Measurements from ENCODE around the gene AGPAT4.
"Not testable (repeated sequence)": the region's sequence is repeated elsewhere in the genome, so short reads cannot be mapped to it uniquely, and the experiment has no call there.

The AGPAT4 gene

DNA sequence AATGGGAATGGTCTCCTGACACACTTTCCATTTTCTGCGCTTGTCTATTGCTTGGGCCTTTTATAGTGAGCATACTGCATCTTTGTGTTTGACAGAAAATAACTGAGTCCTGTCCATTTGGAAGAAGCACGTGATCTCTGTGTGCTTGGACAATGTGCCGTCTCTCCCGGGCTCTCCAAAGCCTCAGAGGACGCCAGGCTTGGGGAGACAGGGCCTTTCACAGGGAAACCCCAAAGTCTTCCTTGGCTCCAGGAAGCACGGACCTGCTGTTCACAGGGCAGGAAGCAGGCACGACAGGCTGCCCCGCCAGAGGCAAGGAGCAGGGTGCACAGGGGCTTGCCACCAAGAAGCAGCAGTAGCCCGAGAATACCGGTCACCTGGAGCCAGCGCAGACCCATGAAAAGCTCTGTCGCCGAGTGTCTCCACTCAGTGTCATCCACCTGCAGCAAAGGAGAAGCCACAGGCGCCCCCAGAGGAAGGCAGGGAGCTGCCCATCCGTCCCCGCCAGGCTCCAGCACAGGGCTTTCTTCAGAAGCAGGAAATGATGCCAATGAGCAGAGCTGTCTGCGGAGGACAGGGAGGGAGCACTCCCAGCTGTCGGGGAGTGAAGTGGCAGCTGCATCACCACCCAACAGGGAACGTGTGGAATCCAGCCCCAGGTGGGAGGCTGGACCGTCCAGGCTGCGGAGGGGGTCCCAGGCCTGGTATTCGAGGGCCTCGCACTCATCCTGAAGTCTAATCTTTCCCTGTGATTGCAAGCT, 135.1 kb downstream of the AGPAT4 start:
- DNase-seq (ENCODE audit: low read depth) = no peak

DNA sequence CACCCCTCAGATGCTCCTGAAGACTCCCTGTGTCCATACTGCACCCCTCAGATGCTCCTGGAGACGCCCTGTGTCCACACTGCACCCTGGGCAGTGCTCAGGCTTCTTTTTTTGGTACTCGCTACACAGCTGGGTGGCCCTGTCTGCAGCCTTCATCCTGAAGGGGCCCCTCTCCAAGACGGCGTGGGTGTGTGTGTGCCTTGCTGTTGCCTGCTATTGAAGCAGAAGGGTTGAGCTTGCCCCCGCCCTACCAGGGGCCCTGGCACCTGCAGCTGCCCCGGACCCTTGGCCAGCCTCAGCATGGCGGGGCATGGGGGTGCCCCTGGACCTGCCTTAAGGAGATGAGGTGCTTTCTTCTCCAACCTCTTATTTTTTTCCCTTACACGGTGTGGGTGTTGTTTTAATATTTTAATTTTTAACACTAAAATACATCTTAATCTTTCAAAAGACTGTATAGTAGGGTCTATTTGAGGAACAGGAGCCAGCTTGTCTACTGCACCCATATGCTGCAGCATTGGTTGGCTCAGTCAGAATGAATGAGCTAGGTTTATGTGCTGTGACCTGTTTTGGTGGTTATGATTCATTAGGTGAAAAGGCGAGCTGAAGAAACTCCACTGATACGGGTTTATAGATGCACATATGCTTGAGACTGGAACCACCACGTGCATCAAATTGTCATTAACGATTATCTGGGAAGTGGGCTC, 135.9 kb downstream of the AGPAT4 start:
- DNase-seq (ENCODE audit: low read depth) = peak; percentile 54

DNA sequence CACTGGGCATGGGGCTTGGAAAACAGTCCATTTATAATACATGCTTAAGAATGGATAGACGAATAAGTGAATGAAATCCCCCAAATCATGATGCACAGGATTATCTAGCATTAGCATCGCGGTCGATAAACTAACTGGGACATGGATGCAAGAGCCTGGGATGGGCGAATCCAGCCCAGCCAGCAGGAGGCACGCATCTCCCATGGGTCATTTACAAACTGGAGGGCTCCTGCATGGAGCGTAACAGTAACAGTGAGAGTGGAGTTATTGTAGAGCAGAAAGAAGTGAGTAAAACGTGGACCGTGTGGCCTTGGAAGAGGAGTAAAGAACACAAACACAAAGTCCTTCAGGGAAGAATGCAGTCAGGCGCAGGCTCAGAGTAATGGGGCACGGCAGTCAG, 136.5 kb downstream of the AGPAT4 start:
- DNase-seq (ENCODE audit: low read depth) = no peak

DNA sequence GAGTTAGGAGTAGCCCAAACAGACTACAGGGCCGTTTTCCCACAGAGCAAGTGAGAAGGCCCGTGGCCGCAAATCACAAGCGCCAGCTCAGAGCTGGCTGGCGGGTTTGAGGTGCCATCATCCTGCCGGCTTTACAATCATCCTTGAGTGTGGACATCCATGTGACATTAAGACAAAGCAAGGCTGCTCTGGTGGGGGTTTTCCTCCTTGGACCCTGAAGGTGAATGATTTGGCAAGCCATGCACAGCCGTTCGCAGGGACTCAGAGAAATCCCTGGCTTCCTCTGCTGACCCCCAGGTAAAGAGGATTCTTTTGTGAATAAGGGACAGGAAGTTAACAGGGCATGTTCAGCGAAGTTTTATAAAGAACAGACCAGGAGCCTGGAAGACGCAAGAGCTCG, 137.2 kb downstream of the AGPAT4 start:
- no peak for DNase-seq (ENCODE audit: low read depth)

DNA sequence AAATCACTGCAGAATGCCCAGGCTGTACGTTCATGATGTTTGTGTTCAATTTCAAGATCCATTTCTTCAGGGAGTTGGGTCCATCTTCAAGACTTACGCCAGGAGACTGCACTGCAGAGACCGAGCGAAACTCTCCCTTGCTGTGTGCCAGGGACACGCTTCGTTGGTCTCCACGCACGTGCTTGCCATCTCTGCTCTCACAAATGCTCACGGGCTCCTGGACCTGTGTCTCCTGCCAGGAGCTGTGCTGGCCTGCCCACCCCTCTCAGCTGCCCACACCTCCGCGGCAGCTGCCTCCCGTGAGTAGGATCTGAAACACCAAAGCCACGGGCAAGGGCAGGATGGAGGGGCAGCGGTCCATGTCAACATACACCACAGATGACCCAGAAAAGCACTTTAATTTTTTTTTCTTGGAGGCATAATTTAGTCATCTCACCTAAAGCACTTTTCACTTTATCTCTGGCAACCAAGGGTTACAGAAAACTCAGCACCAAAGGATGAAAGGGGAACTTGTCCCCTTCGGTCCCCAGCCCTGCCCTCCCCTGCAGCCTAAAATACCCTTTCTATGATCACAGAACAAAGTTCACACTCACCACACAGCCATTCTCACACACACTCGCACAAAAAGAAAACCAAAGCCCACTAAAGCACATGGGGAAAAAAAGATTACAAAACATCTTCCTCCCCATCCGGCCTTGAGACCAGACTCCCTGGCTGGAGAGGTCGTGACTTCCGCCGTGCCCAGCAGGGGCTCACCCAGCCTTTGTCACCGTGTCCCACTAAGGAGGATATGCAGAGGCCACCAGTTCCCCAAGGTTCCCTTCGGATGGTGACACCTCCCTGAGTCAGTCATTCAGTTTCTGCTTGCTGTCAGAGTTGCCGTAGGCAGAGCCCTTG, 137.9 kb downstream of the AGPAT4 start:
- DNase-seq (ENCODE audit: low read depth) = no peak

DNA sequence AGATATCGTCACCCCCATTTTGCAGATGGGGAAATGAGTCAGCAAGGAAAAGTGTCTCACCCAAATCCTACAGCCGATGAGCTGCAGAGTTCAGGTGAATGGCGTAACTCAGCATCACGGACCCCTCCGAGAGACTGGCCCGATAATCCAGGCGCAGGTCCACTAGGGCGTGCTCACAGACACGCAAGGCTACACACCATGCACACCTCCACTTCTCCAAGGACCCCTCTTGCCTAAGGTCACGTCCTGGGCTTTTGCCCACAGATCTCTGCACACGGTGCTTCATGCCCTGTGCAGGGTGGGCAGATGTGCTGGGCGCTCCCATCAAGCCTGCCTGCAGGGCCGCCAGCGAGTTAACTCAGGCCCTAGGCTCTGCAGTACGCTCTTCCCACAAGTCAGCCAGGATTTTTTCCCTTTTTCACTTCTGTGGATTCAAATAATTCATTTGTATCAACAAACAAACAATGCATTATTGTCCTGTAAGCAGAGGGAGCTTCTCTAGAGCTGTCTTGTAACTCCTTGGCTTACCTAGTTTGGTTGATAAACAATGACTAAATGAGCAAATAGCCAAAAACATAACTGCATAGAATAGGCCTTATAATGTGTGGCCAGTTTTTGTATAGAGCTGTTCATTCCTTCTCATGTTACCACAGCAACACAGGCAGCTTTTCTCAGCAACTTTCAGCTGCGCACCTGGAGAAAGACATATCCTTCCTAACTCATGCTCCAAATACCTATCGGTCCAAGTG, 139.1 kb downstream of the AGPAT4 start:
- DNase-seq (ENCODE audit: low read depth) = no peak

DNA sequence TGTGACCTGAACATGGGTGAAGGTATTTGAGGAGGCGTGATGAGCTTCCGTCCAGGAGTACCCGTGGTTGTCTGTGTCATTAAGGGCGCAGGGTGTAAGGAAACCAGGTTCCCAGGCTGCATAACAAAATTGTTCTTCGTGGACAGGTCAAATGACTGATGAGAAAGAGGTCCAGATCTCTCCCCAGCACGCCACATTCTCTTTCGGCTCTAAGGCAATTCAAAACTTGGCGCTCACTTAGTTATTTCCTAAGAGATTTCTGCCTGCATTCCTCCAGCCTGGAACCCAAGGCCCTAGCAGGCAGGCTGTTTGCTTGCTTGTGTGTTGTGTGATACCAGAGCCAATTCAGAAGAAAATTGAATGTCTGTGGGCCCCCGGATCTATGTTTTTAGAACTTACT, 139.9 kb downstream of the AGPAT4 start:
- peak; percentile 17 for DNase-seq (ENCODE audit: low read depth)

DNA sequence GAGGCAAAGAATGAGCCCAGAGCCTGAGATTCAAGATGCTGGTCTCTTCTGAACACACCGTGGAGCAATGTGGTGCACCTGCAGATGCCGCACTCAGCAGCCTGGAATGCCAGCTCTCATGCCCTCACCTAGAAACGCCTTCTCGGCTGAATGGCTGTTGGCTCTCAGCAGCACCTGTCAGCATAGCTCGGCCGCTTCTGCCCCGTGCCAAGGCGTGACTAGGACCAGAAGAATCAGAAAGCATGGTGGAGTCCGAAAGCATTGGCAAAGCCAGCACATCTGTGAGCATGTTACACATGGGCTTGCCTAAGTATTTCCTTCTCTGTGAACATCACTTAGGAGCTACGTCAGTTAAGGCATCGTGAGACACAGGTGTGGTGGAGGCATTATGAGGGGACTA, 141.5 kb downstream of the AGPAT4 start:
- DNase-seq (ENCODE audit: low read depth) = no peak

DNA sequence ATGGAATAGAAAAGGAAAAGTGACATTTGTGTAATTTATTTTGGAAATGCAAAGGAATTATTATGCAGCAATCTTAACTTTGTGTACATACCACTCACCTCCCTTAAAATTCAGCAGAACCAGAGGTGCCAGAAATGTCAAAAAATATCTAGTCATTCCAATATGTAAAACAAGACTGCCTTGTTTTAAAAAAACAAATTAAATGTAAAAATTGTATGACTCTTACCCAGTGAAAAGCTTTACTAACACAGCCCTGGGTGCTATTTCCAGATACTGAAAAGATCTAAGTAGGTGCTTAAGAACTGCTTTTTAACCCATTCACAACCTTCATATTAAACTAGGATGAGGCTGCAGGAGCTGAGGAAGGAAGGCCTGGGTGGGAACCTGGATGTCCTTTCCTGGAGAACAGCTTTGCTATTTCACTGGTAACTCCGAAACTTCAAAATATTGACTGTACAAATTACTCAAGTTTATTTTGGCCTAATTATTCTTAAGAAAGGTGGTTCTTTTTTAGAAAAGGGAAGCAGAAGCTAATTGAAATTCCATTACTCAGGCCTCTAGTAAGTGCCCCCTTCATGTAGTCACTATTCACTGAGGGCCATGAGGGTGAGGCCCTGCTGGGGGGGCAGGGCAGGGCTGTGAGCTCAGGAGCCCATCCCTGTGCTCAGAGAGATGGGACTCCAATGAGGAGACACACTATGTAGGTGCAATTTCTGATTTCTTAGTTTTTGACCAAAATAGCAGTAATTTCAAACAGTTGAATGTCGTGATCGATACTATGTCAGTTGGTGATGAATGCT, 142.7 kb downstream of the AGPAT4 start:
- DNase-seq (ENCODE audit: low read depth) = no peak

DNA sequence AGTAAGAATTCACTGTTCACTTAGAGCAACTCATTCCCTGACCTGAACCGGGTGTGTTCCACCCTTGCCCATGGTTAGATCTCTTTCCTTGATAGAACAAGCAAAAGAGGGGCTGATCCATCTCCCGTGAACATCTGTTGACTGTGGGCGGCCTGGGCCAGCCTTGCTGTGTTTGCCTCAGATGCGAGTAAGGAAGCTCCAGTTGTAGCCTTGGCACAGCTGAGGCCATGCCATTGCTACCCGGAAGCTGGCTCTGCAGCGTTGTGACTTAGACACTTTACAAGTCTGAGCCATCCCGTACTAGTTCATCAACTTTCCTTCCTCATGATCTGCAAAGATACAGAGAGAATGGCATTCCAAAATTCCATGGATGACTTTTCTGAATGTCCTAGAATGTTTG, 143.3 kb downstream of the AGPAT4 start:
- DNase-seq (ENCODE audit: low read depth) = no peak

DNA sequence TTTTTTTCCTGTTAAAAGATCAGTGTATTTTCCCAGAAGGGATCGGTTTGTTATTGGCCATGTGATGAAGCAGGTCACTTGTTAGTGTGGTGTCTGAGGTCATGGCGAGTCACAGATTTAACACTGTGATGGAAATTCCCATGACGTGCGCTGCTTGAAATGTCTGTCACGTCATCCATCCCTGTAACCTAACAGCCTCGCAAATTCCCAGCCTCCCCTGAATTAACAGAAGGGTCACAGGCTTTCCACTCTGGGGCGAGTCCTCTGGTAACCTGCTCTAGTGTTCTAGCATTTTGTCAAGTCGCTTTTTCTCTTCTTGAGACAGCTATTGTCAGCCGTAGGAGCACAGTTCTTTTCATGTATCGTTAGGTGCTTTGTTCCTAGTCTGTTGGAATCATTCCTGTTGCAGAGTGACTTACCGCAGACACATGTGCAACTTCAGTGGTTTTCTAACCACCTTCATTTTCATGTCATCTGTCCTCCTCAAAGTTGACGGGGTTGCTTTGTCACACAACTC, 145.1 kb downstream of the AGPAT4 start:
- DNase-seq (ENCODE audit: low read depth) = peak; percentile 38

DNA sequence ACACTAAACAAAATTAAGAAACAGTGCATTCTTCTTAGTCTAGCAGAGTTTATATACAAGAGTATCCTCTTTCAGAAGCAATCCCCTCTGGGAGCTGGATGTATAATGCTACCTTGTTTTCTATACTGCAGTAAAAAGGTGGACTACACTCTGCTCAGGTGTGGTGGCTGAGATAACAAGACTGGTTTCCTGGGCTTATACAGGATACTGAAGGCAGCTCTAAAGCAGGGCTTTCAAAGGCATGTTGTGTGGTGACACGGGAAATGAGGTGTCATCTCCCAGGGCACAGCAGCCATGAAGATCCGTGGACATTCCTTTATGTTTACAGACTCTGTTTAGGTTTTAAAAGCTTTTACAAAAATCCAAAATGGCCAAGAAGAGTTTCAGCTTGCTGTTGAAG, 145.6 kb downstream of the AGPAT4 start:
- DNase-seq (ENCODE audit: low read depth) = no peak

DNA sequence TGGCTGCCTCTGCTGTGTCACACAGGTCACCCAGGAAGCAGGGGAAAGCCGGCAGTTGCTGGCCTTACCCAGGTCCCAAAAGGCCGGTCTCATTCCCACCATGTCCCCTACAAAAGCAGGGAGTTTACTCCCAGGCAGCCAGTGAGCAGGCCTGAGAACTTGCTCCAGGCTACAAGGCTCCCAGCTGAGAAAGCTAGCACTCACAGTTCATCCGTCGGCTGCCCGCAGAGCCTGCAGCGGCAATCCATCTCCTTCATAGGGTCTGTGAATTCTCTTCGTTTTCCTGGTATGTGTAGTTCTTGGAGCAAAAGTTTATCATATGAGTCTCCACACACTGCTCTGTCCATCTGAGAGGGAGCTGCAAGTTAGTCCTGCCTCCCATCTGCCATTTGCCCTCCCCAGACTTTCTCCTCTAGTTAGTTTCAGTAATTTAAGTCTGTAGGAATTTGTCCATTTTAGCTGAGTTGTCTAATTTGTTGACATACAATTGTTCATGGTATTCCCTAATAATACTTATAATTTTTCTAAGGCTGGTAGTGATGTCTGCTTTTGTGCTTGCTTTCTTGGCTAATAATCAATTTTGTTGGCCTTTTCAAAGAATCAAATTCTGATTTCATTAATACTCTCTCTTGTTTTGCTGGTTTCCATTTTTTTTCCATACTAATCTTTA, 146.7 kb downstream of the AGPAT4 start:
- DNase-seq (ENCODE audit: low read depth) = no peak

DNA sequence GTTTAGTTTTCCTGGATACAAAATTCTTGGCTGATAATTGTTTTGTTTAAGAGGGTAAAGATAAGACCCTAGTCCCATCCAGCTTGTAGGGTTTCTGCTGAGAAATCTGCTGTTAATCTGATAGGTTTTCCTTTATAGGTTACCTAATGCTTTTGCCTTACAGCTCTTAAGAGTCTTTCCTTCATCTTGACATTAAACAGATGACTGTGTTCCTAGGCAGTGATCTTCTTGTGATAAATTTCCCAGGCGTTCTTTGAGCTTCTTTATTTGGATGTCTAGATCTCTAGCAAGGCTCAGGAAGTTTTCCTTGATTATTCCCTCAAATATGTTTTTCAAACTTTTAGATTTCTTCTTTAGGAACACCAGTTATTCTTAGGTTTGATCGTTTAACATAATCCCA, 148.3 kb downstream of the AGPAT4 start:
- peak; percentile 27 for DNase-seq (ENCODE audit: low read depth)

DNA sequence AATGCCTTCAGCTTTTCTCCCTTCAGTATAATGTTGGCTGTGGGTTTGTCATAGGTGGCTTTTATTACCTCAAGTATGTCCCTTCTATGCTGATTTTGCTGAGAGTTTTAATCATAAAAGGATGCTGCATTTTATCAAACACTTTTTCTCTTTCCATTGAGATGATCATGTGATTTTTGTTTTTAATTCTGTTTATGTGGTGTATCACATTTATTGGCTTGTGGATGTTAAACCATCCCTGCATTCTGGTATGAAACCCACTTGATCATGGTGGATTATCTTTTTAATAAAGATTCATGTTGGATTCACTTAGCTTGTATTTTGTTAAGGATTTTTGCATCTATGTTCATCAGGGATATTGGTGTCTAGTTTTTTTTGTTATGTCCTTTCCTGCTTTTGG, 150.5 kb downstream of the AGPAT4 start:
- not testable (repeated sequence) for DNase-seq (ENCODE audit: low read depth)

DNA sequence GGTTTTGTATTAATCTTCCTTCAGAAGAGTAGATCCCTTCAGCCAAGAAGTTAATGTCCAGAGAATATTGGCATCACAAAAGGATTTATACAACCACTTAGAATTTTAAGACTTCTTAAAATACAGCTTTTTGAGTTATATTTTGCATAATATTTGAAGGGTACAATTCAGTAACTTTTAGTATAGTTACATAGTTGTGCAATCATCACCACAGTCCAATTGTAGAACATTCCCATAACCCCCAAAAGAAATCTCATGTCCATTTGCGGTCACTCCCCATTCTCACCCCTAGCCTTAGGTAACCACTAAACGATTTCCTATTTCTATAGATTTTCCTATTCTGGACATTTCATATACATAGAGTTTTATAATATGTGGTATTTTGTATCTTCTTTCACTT, 155.9 kb downstream of the AGPAT4 start:
- no peak for DNase-seq (ENCODE audit: low read depth)

DNA sequence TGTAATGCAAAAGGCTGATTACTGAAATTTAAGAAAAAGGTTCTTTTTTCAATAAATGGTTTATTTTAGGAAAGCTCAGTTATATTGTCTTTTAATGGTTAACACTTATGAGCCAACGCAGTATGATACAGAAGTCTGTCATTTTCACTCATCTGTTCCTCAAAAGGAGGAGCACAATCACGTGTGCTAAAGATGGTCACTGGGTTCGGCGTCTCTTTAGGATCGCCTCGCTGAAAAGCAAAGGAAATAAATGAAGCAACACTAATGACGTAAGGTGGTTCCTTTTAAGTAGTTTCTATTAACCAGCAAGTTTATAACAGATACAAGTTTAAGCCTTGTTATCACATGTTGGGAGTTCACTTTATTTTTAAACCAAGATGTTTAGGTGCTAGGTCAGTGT, 156.6 kb downstream of the AGPAT4 start:
- DNase-seq (ENCODE audit: low read depth) = no peak

DNA sequence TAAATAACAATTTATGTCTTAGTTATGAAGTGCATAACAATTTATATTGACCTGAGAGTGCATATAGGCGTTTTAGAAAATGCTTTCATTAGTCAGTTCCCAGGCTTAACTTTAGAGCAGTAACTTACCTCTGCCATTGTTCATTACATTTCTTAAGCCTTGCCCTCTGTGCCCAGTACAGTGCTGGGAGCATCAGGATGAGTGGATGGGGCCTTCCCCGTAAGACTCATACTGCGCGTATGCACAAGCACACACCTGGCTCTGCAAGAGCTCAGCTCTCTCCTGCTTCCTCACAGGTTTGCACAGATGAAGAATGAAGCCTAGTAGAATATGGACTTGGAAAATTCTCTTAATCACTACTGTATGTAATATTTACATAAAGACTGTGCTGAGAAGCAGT, 157.3 kb downstream of the AGPAT4 start:
- no peak for DNase-seq (ENCODE audit: low read depth)

DNA sequence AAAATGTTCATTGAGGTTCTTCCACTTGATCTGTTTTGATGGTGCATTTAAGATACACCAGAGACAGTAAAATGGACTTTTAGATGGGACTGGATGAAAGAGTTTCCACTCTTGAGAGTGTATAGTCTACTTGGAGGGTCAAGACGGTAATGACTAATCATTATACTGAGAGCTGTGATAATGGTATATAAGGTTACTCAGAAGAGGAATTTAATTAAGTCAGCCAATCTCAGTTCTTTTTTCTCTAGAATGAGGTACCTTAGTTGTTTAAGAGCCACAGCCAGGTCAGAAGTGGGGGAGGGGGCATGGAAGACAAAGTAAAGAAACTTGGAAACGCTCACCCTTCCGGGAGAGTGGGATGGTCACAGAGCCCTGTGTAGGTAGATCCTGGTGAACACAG, 158.4 kb downstream of the AGPAT4 start:
- no peak for DNase-seq (ENCODE audit: low read depth)

DNA sequence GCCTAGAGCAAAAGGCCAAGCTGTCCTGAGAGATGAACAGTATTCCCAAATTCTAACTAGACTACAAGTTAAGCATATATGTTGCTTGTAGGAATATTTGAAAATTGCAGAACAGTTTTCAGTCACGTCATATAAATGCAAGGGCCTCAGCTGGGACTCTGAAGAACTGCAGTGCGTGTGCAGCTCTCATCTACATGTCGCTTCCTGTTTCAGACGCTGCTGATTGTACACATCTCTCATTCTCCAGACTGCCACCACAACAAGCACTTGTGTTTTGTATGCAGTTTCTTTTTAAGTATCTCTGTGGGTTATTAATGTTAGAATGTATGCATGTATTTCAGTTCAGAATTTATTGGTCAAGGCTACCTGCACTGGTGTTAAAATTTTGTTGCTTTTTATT, 162.6 kb downstream of the AGPAT4 start:
- no peak for DNase-seq (ENCODE audit: low read depth)
